Panc1 (cell line): ENCODE results near the gene SIGLEC15. TPM values are rescaled to one million over a fixed set of nuclear protein-coding genes. Genes with fewer than 3 reads are reported as not detected.

Source experiments
- ATAC-seq: fragments of 200-7000 bp; cut with Tn5 transposase; 2 replicates; pipeline ENCODE4 v1.9.1; 2020; ENCODE audit warnings: mild to moderate bottlenecking, moderate library complexity
- BruUV-seq: library from RNA; stranded (reverse); fragments of 400-500 nt; replicated peaks from 2 replicates; lab custom pipeline; 2021; lab: Mats Ljungman, UMichigan
- CTCF ChIA-PET: fragments of 300-600 bp; sonication (Branson Sonifier 250); formaldehyde crosslinking; loops from one replicate; lab custom pipeline; 2022; ENCODE audit warnings: antibody characterized with exemption; lab: Charles Lee
- POLR2A ChIA-PET: fragments of 300-600 bp; sonication (Branson Sonifier 250); formaldehyde crosslinking; loops from one replicate; lab custom pipeline; 2022; ENCODE audit warnings: antibody characterized with exemption; lab: Charles Lee
- DNase-seq: peaks from one replicate; pipeline ENCODE4 v3.0.0-alpha.2; 2010; ENCODE audit warnings: low read depth, low spot score
- H3K27ac ChIP-seq: 2 replicates; pipeline ENCODE4 v1.5.1; 2011; ENCODE audit warnings: mild to moderate bottlenecking, low read length, inconsistent platforms
- H3K27me3 ChIP-seq: fragments of 200-500 bp; sonication (Bioruptor generic); 2 replicates; pipeline ENCODE4 v1.6.0; 2014; ENCODE audit warnings: low read length, inconsistent platforms; ENCODE audit not compliant: control insufficient read depth, insufficient read depth
- H3K36me3 ChIP-seq: fragments of 200-500 bp; sonication (Bioruptor generic); 2 replicates; pipeline ENCODE4 v1.5.1; 2014; ENCODE audit warnings: inconsistent platforms, mild to moderate bottlenecking, low read length, moderate library complexity; ENCODE audit not compliant: control insufficient read depth, insufficient read depth
- H3K4me1 ChIP-seq: 2 replicates; pipeline ENCODE4 v1.5.1; 2011; ENCODE audit warnings: inconsistent platforms, mild to moderate bottlenecking, low read length, moderate library complexity; ENCODE audit not compliant: control insufficient read depth, insufficient read depth
- H3K4me3 ChIP-seq, 2 experiments: 2 replicates each; pipeline ENCODE4 v1.5.1; 2011 to 2012; ENCODE audit warnings: low read depth in 2 of 2, low read length in 2 of 2, mild to moderate bottlenecking in 2 of 2, inconsistent platforms in 1 of 2, moderate library complexity in 1 of 2
- H3K9me3 ChIP-seq: fragments of 200-500 bp; sonication (Bioruptor generic); 2 replicates; pipeline ENCODE4 v1.5.1; 2014; ENCODE audit warnings: low read depth, mild to moderate bottlenecking, inconsistent platforms, low read length, moderate library complexity; ENCODE audit not compliant: control insufficient read depth, insufficient read depth
- CTCF ChIP-seq: fragments of 450-650 bp; IDR thresholded peaks from 2 replicates; pipeline ENCODE4 v1.5.1; 2017; ENCODE audit warnings: mild to moderate bottlenecking
- POLR2AphosphoS5 ChIP-seq: IDR thresholded peaks from 2 replicates; pipeline ENCODE4 v1.6.1; 2012; ENCODE audit warnings: mild to moderate bottlenecking, low read depth, low read length, moderate library complexity
- REST ChIP-seq, 2 experiments: IDR thresholded peaks; 2 replicates each; pipeline ENCODE4 v1.6.1; 2011 to 2012; ENCODE audit warnings: low read depth in 2 of 2, control low read depth in 1 of 2, low read length in 1 of 2, mild to moderate bottlenecking in 1 of 2, moderate library complexity in 1 of 2; ENCODE audit not compliant: insufficient read depth in 1 of 2
- SIN3A ChIP-seq: IDR thresholded peaks from 2 replicates; pipeline ENCODE4 v1.6.1; 2012; ENCODE audit warnings: low read depth, mild to moderate bottlenecking, low read length, moderate library complexity, borderline replicate concordance; ENCODE audit not compliant: insufficient read depth
- TCF7L2 ChIP-seq: IDR thresholded peaks from 2 replicates; pipeline ENCODE4 v1.6.1; 2011; ENCODE audit warnings: mild to moderate bottlenecking, low read depth, low read length, inconsistent platforms
- in situ Hi-C: cut with HindIII; loops from 2 replicates; pipeline ENCODE4 v1.10.0; 2016; ENCODE audit warnings: low sequenced_read_pairs, low pct_unique_long_range_greater_than_20kb
- intact Hi-C: fragments of 100-400 bp; cut with micrococcal nuclease; formaldehyde crosslinking; loops from one replicate; pipeline ENCODE4 v1.10.0; 2022; ENCODE audit not compliant: unreplicated experiment
- total RNA-seq: library from RNA; stranded (reverse); gene quantifications from one replicate; pipeline ENCODE4 v1.2.1, GENCODE V29; 2021; ENCODE audit not compliant: unreplicated experiment

The SIGLEC15 gene
- total RNA-seq, 1 experiment from 2014 or later, result 0.23 TPM

GRCh38 chr18:45854036-45854586 is 28.6 kb downstream of the SIGLEC15 start:
- DNase-seq (no peak), ATAC-seq (no peak)
- in situ Hi-C loops (no loop called here), intact Hi-C loops (no loop called here)
- ChIA-PET POLR2A (no interaction called here), CTCF (no interaction called here)
- no peak overlapping the region for H3K4me3 ChIP-seq
- no peaks in the 10 kb centered on the region for H3K9me3 ChIP-seq
- H3K4me1 ChIP-seq, result no peaks in the 10 kb centered on the region
- no peaks in the 10 kb centered on the region for H3K27me3 ChIP-seq
- no peak overlapping the region for H3K27ac ChIP-seq
- no TSS peak for BruUV-seq
- no peaks in the 10 kb centered on the region; the same call in 1 of the 2 replicates for H3K36me3 ChIP-seq
- TF ChIP-seq SIN3A (no peak), CTCF (no peak)

GRCh38 chr18:45856531-45856930 is 31.1 kb downstream of the SIGLEC15 start:
- Histone ChIP-seq H3K9me3 (no peaks in the 10 kb centered on the region), H3K36me3 (no peaks in the 10 kb centered on the region; the same call in 1 of the 2 replicates), H3K27me3 (no peaks in the 10 kb centered on the region), H3K4me1 (no peaks in the 10 kb centered on the region), H3K4me3 (no peak overlapping the region), H3K27ac (no peak overlapping the region)
- no peak for ATAC-seq
- in situ Hi-C loops (no loop called here), intact Hi-C loops (no loop called here)
- CTCF ChIA-PET, result no interaction called here
- POLR2A ChIA-PET, result no interaction called here
- no peak for DNase-seq
- no TSS peak for BruUV-seq
- no peak for TF ChIP-seq TCF7L2
- TF ChIP-seq SIN3A, result no peak
- no peak for TF ChIP-seq REST (IDR thresholded peaks at IDR 0.05; ENCODE audit: insufficient read depth in 1 of 2, low read depth in 2 of 2, low read length in 1 of 2)
- TF ChIP-seq POLR2AphosphoS5, result no peak
- TF ChIP-seq CTCF, result no peak
